ENCODE data around the gene TNRC18. TPM values are rescaled to one million over a fixed set of nuclear protein-coding genes. Genes with fewer than 3 reads are reported as not detected.

TNRC18 gene
- total and polyA plus RNA-seq, 4 donors: 42.5 to 130 (median 80.2) TPM

GRCh38 chr7:5303591-5304505, 119.8 kb downstream of the TNRC18 start:
- no peaks in the 10 kb centered on the region for H3K4me1 ChIP-seq (ENCODE audit: control insufficient read depth, insufficient read depth, low read length)
- peaks cover 84% of the 10 kb centered on the region for H3K36me3 ChIP-seq (ENCODE audit: control insufficient read depth, insufficient read depth, low read length)
- no peak overlapping the region for H3K4me3 ChIP-seq (ENCODE audit: low read depth, low read length)
- WGBS (ENCODE audit: insufficient coverage): 89% methylated on average over 25 of the region's 35 CpGs
- DNase-seq (ENCODE audit: low read depth in 4 of 6, low spot score in 6 of 6): no peak
- no peak overlapping the region for H3K27ac ChIP-seq (ENCODE audit: low read depth, low read length)
- no peaks in the 10 kb centered on the region for H3K27me3 ChIP-seq (ENCODE audit: control insufficient read depth, insufficient read depth, low read length)
- no peaks in the 10 kb centered on the region for H3K9me3 ChIP-seq (ENCODE audit: control insufficient read depth, insufficient read depth, low read length)

- WGBS (ENCODE audit: insufficient coverage): 86% methylated on average over 18 of the region's 18 CpGs
- peaks cover 84% of the 10 kb centered on the region for H3K36me3 ChIP-seq (ENCODE audit: control insufficient read depth, insufficient read depth, low read length)
Observed at GRCh38 chr7:5303061-5303460, 120.6 kb downstream of the TNRC18 start.

GRCh38 chr7:5302577-5302976, 121.1 kb downstream of the TNRC18 start:
- Histone ChIP-seq H3K27me3 (ENCODE audit: control insufficient read depth, insufficient read depth, low read length) (no peaks in the 10 kb centered on the region), H3K36me3 (ENCODE audit: control insufficient read depth, insufficient read depth, low read length) (peaks cover 84% of the 10 kb centered on the region), H3K27ac (ENCODE audit: low read depth, low read length) (no peak overlapping the region), H3K9me3 (ENCODE audit: control insufficient read depth, insufficient read depth, low read length) (no peaks in the 10 kb centered on the region), H3K4me1 (ENCODE audit: control insufficient read depth, insufficient read depth, low read length) (no peaks in the 10 kb centered on the region), H3K4me3 (ENCODE audit: low read depth, low read length) (no peak overlapping the region)
- 76% methylated on average over 25 of the region's 25 CpGs for WGBS (ENCODE audit: insufficient coverage)
- DNase-seq (ENCODE audit: low read depth in 4 of 6, low spot score in 6 of 6): no peak

More at GRCh38 chr7:5303061-5303460, 120.6 kb downstream of the TNRC18 start:
- DNase-seq (ENCODE audit: low read depth in 4 of 6, low spot score in 6 of 6): no peak
- H3K9me3 ChIP-seq (ENCODE audit: control insufficient read depth, insufficient read depth, low read length): no peaks in the 10 kb centered on the region
- H3K27ac ChIP-seq (ENCODE audit: low read depth, low read length): no peak overlapping the region
- no peaks in the 10 kb centered on the region for H3K27me3 ChIP-seq (ENCODE audit: control insufficient read depth, insufficient read depth, low read length)
- H3K4me1 ChIP-seq (ENCODE audit: control insufficient read depth, insufficient read depth, low read length): no peaks in the 10 kb centered on the region
- H3K4me3 ChIP-seq (ENCODE audit: low read depth, low read length): no peak overlapping the region

DNA sequence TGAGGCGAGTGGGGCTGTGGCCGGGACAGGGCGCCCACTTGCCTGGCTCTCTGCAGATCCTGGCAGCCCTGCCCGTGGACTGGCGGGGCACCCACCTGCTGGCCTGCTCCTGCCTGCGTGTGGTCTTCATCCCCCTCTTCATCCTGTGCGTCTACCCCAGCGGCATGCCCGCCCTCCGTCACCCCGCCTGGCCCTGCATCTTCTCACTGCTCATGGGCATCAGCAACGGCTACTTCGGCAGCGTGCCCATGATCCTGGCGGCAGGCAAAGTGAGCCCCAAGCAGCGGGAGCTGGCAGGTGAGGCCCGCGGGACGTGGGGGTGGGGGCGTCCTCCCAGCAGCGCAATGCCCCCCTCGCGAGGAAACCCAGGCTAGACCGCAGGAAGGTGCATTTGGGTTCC, 123.3 kb downstream of the TNRC18 start:
- no peaks in the 10 kb centered on the region for H3K27me3 ChIP-seq (ENCODE audit: control insufficient read depth, insufficient read depth, low read length)
- H3K27ac ChIP-seq (ENCODE audit: low read depth, low read length): no peak overlapping the region
- H3K9me3 ChIP-seq (ENCODE audit: control insufficient read depth, insufficient read depth, low read length): no peaks in the 10 kb centered on the region
- no peak overlapping the region for H3K4me3 ChIP-seq (ENCODE audit: low read depth, low read length)
- H3K36me3 ChIP-seq (ENCODE audit: control insufficient read depth, insufficient read depth, low read length): peaks cover 89% of the 10 kb centered on the region
- DNase-seq (ENCODE audit: low read depth in 4 of 6, low spot score in 6 of 6): no peak
- peaks cover 8% of the 10 kb centered on the region for H3K4me1 ChIP-seq (ENCODE audit: control insufficient read depth, insufficient read depth, low read length)
- WGBS (ENCODE audit: insufficient coverage): 95% methylated on average over 21 of the region's 24 CpGs

- DNase-seq (ENCODE audit: low read depth in 4 of 6, low spot score in 6 of 6): peak in 2 of 6 donors; percentile 46 to 84
- no peaks in the 10 kb centered on the region for H3K27me3 ChIP-seq (ENCODE audit: control insufficient read depth, insufficient read depth, low read length)
- H3K9me3 ChIP-seq (ENCODE audit: control insufficient read depth, insufficient read depth, low read length): no peaks in the 10 kb centered on the region
- H3K4me3 ChIP-seq (ENCODE audit: low read depth, low read length): no peak overlapping the region
- peaks cover 72% of the 10 kb centered on the region for H3K36me3 ChIP-seq (ENCODE audit: control insufficient read depth, insufficient read depth, low read length)
- no peak overlapping the region for H3K27ac ChIP-seq (ENCODE audit: low read depth, low read length)
- H3K4me1 ChIP-seq (ENCODE audit: control insufficient read depth, insufficient read depth, low read length): peaks cover 8% of the 10 kb centered on the region
- WGBS (ENCODE audit: insufficient coverage): 25% methylated on average over 31 of the region's 48 CpGs
Observed at GRCh38 chr7:5296611-5297226, 126.9 kb downstream of the TNRC18 start.

- Histone ChIP-seq H3K4me3 (ENCODE audit: low read depth, low read length) (no peak overlapping the region), H3K27ac (ENCODE audit: low read depth, low read length) (no peak overlapping the region), H3K4me1 (ENCODE audit: control insufficient read depth, insufficient read depth, low read length) (peaks cover 8% of the 10 kb centered on the region), H3K9me3 (ENCODE audit: control insufficient read depth, insufficient read depth, low read length) (no peaks in the 10 kb centered on the region), H3K27me3 (ENCODE audit: control insufficient read depth, insufficient read depth, low read length) (no peaks in the 10 kb centered on the region), H3K36me3 (ENCODE audit: control insufficient read depth, insufficient read depth, low read length) (peaks cover 74% of the 10 kb centered on the region)
- WGBS (ENCODE audit: insufficient coverage): 42% methylated on average over 12 of the region's 29 CpGs
- peak in 1 of 6 donors; percentile 15 for DNase-seq (ENCODE audit: low read depth in 4 of 6, low spot score in 6 of 6)
Observed at GRCh38 chr7:5296015-5296610, 127.5 kb downstream of the TNRC18 start.

- Histone ChIP-seq H3K9me3 (ENCODE audit: control insufficient read depth, insufficient read depth, low read length) (no peaks in the 10 kb centered on the region), H3K36me3 (ENCODE audit: control insufficient read depth, insufficient read depth, low read length) (peaks cover 74% of the 10 kb centered on the region), H3K27me3 (ENCODE audit: control insufficient read depth, insufficient read depth, low read length) (no peaks in the 10 kb centered on the region), H3K4me1 (ENCODE audit: control insufficient read depth, insufficient read depth, low read length) (peaks cover 8% of the 10 kb centered on the region), H3K4me3 (ENCODE audit: low read depth, low read length) (no peak overlapping the region), H3K27ac (ENCODE audit: low read depth, low read length) (no peak overlapping the region)
- 79% methylated on average over 30 of the region's 33 CpGs for WGBS (ENCODE audit: insufficient coverage)
- no peak for DNase-seq (ENCODE audit: low read depth in 4 of 6, low spot score in 6 of 6)
Observed at GRCh38 chr7:5295039-5296014, 128.3 kb downstream of the TNRC18 start.

DNA sequence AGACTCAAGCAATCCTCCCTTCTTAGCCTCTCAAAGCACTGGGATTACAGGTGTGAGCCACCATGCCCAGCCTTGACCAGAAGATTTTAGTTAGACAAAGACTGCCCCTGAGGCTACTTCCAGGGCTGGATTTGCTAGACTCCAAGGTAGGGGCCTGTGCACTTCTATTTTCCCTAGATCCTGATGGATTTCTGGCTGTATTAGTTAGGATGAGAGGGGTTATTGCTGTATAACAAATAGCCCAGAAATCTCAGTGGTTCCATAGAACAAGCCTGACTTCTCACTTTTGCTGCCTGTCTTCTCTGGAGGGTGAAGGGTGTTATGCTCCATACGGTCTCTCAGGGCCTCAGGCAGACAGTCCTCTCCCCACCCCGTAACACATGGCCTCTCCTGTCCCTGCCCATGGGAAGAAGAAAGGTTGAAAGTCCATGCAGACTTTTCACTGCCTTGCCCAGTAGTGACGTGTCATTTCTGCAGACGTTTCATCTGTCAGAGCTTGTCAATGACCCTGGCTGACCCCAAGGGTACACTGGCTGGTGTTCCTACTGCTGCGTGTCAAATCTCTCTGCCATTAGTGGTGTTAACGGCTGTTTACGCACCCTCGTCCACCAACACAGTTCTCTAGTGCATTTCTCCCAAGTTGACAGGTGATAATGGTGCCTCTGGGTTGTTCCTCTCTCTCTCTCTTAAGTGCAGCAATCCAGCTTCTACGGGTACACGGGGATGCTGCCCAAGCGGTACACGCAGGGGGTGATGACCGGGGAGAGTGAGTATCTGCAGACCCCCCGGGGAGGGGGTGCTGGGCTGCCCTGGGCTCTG, 129.3 kb downstream of the TNRC18 start:
- H3K4me3 ChIP-seq (ENCODE audit: low read depth, low read length): no peak overlapping the region
- no peak overlapping the region for H3K27ac ChIP-seq (ENCODE audit: low read depth, low read length)
- H3K27me3 ChIP-seq (ENCODE audit: control insufficient read depth, insufficient read depth, low read length): no peaks in the 10 kb centered on the region
- no peak for DNase-seq (ENCODE audit: low read depth in 4 of 6, low spot score in 6 of 6)
- peaks cover 8% of the 10 kb centered on the region for H3K4me1 ChIP-seq (ENCODE audit: control insufficient read depth, insufficient read depth, low read length)
- peaks cover 71% of the 10 kb centered on the region for H3K36me3 ChIP-seq (ENCODE audit: control insufficient read depth, insufficient read depth, low read length)
- 84% methylated on average over 7 of the region's 14 CpGs for WGBS (ENCODE audit: insufficient coverage)
- H3K9me3 ChIP-seq (ENCODE audit: control insufficient read depth, insufficient read depth, low read length): no peaks in the 10 kb centered on the region
